Activated CD4-positive, alpha-beta T cell treated with anti-CD3 and anti-CD28 coated beads for 36 hours (primary cell): ENCODE measurements around the gene PBRM1. TPM values are rescaled to one million over a fixed set of nuclear protein-coding genes. Genes with fewer than 3 reads are reported as not detected.

Experiments used
- ATAC-seq: fragments of 200-7000 bp; cut with Tn5 transposase; one replicate; pipeline ENCODE4 v1.10.0; 2021; ENCODE audit warnings: mild to moderate bottlenecking, moderate library complexity
- CTCF ChIA-PET: fragments of 350-600 bp; sonication (Branson Sonifier 250); formaldehyde crosslinking; loops from one replicate; lab custom pipeline; 2021; ENCODE audit warnings: antibody characterized with exemption; lab: Charles Lee
- POLR2A ChIA-PET: fragments of 350-600 bp; sonication (Branson Sonifier 250); formaldehyde crosslinking; loops from one replicate; lab custom pipeline; 2021; ENCODE audit warnings: antibody characterized with exemption, inconsistent platforms; lab: Charles Lee
- DNase-seq: peaks from one replicate; pipeline ENCODE4 v3.0.0-alpha.2; 2020
- H3K27ac Mint-ChIP-seq: one replicate; pipeline ENCODE4 v1.8.0; 2021; ENCODE audit warnings: mixed read lengths
- H3K27me3 Mint-ChIP-seq: one replicate; pipeline ENCODE4 v1.8.0; 2021; ENCODE audit warnings: mixed read lengths
- H3K36me3 Mint-ChIP-seq: one replicate; pipeline ENCODE4 v1.8.0; 2021; ENCODE audit warnings: low read depth, mixed read lengths
- H3K4me1 Mint-ChIP-seq: one replicate; pipeline ENCODE4 v1.8.0; 2021; ENCODE audit warnings: mixed read lengths
- H3K4me3 Mint-ChIP-seq: one replicate; pipeline ENCODE4 v1.8.0; 2021; ENCODE audit warnings: mild to moderate bottlenecking, moderate library complexity, mixed read lengths
- H3K9me3 Mint-ChIP-seq: one replicate; pipeline ENCODE4 v1.8.0; 2021; ENCODE audit warnings: low read depth, mixed read lengths
- intact Hi-C, 2 experiments: fragments of 100-400 bp; cut with DNase I in 1 of 2; cut with micrococcal nuclease in 1 of 2; formaldehyde crosslinking; loops; one replicate each; pipeline versions ENCODE4 v1.14.2 to v1.15.1; 2022 to 2024; cut with DNase I, micrococcal nuclease
- total RNA-seq, 2 experiments: library from RNA; stranded (reverse); gene quantifications; one replicate each; pipeline ENCODE4 v1.2.3, GENCODE V29; 2021

Gene PBRM1
- total RNA-seq, 2 experiments from 2014 or later: 57.6 to 59.8 TPM

GRCh38 chr3:52536112-52536368 lies 149.7 kb downstream of the PBRM1 start:
- no peaks in the 10 kb centered on the region for H3K9me3 Mint-ChIP-seq
- no peaks in the 10 kb centered on the region for H3K27me3 Mint-ChIP-seq
- intact Hi-C loops: loop anchor here (1.0 to 10.0 kb wide), 11 partner anchors 81 to 1151 kb away; partner anchors contain the start of genes NISCH (in 2 of the 2), GNL3 (in 1 of the 2), MANF (in 1 of the 2) and PARP3 (in 1 of the 2)
- ATAC-seq (no peak), DNase-seq (no peak)
- ChIA-PET CTCF (interaction anchor here (0.6 to 1.7 kb wide), 5 partner anchors 9 to 306 kb away, joined by 3 to 5 read pairs (median 3); no protein-coding TSS in a partner anchor), POLR2A (interaction anchor here (0.6 to 1.2 kb wide), 7 partner anchors 21 to 866 kb away, joined by 3 to 5 read pairs (median 3); partner anchors contain the start of gene PBRM1)
- H3K4me1 Mint-ChIP-seq: peaks cover 49% of the 10 kb centered on the region
- peak overlapping the region; percentile 100 for H3K4me3 Mint-ChIP-seq
- H3K36me3 Mint-ChIP-seq: peaks cover 31% of the 10 kb centered on the region
- no peak overlapping the region for H3K27ac Mint-ChIP-seq

GRCh38 chr3:52535411-52536111 lies 150.2 kb downstream of the PBRM1 start:
- Mint-ChIP-seq H3K36me3 (peaks cover 26% of the 10 kb centered on the region), H3K4me1 (peaks cover 45% of the 10 kb centered on the region), H3K9me3 (no peaks in the 10 kb centered on the region), H3K27me3 (no peaks in the 10 kb centered on the region), H3K4me3 (peak overlapping the region; percentile 100), H3K27ac (no peak overlapping the region)
- no peak for ATAC-seq
- DNase-seq: no peak
- CTCF ChIA-PET: interaction anchor here (0.6 to 1.7 kb wide), 5 partner anchors 9 to 307 kb away, joined by 3 to 5 read pairs (median 3); no protein-coding TSS in a partner anchor
- intact Hi-C loops: loop anchor here (1.0 to 10.0 kb wide), 11 partner anchors 80 to 1151 kb away; partner anchors contain the start of genes NISCH (in 2 of the 2), GNL3 (in 1 of the 2), MANF (in 1 of the 2) and PARP3 (in 1 of the 2)
- POLR2A ChIA-PET: interaction anchor here (0.6 to 1.2 kb wide), 7 partner anchors 21 to 865 kb away, joined by 3 to 5 read pairs (median 3); partner anchors contain the start of gene PBRM1

GRCh38 chr3:52534281-52535183 lies 151.2 kb downstream of the PBRM1 start:
- H3K27ac Mint-ChIP-seq: peak overlapping the region; percentile 79
- H3K9me3 Mint-ChIP-seq: no peaks in the 10 kb centered on the region
- no peaks in the 10 kb centered on the region for H3K27me3 Mint-ChIP-seq
- intact Hi-C loops: loop anchor here in 1 of 2 experiments (5.0 to 10.0 kb wide), 3 partner anchors 257 to 1150 kb away; partner anchors contain the start of genes DCP1A, MANF and WDR82
- CTCF ChIA-PET: no interaction called here
- no peak for DNase-seq
- POLR2A ChIA-PET: no interaction called here
- H3K36me3 Mint-ChIP-seq: peaks cover 22% of the 10 kb centered on the region
- no peak for ATAC-seq
- peak overlapping the region; percentile 72 for H3K4me3 Mint-ChIP-seq
- H3K4me1 Mint-ChIP-seq: peaks cover 39% of the 10 kb centered on the region

GRCh38 chr3:52533623-52534280 lies 152.0 kb downstream of the PBRM1 start, which contains the start of gene NT5DC2:
TSS of gene NT5DC2 (minus strand) at chr3:52533857. CDS start at chr3:52533737, 120 bp downstream.
- DNase-seq: peak; percentile 81
- POLR2A ChIA-PET: no interaction called here
- Mint-ChIP-seq H3K36me3 (peaks cover 18% of the 10 kb centered on the region), H3K9me3 (no peaks in the 10 kb centered on the region), H3K27me3 (no peaks in the 10 kb centered on the region), H3K4me3 (peak within 1 kb of the TSS; percentile 73), H3K27ac (peak within 1 kb of the TSS; percentile 79), H3K4me1 (peaks cover 32% of the 10 kb centered on the region)
- peak; percentile 48 for ATAC-seq
- CTCF ChIA-PET: no interaction called here
- intact Hi-C loops: loop anchor here in 1 of 2 experiments (1.0 to 10.0 kb wide), 3 partner anchors 379 to 1149 kb away; partner anchors contain the start of genes DCP1A, MANF and POC1A

GRCh38 chr3:52532838-52533622 lies 152.7 kb downstream of the PBRM1 start:
- ATAC-seq (no peak), DNase-seq (peak; percentile 57)
- Mint-ChIP-seq H3K4me1 (peaks cover 27% of the 10 kb centered on the region), H3K9me3 (no peaks in the 10 kb centered on the region), H3K27ac (no peak overlapping the region), H3K4me3 (peak overlapping the region; percentile 73), H3K36me3 (peaks cover 14% of the 10 kb centered on the region), H3K27me3 (no peaks in the 10 kb centered on the region)
- ChIA-PET POLR2A (interaction anchor here (0.6 kb wide), 1 partner anchor 39 kb away, joined by 3 read pairs; no protein-coding TSS in a partner anchor), CTCF (interaction anchor here (0.6 to 0.7 kb wide), 2 partner anchors 76 to 90 kb away, joined by 3 read pairs; no protein-coding TSS in a partner anchor)
- intact Hi-C loops: loop anchor here in 1 of 2 experiments (1.0 to 10.0 kb wide), 3 partner anchors 379 to 1148 kb away; partner anchors contain the start of genes DCP1A, MANF and POC1A

GRCh38 chr3:52532517-52532837 lies 153.2 kb downstream of the PBRM1 start:
- POLR2A ChIA-PET: interaction anchor here (0.6 kb wide), 1 partner anchor 39 kb away, joined by 3 read pairs; no protein-coding TSS in a partner anchor
- CTCF ChIA-PET: interaction anchor here (0.6 kb wide), 1 partner anchor 8 kb away, joined by 3 read pairs; no protein-coding TSS in a partner anchor

GRCh38 chr3:52531860-52532516 lies 153.7 kb downstream of the PBRM1 start:
- DNase-seq (no peak), ATAC-seq (no peak)
- Mint-ChIP-seq H3K4me1 (peaks cover 18% of the 10 kb centered on the region), H3K27ac (no peak overlapping the region), H3K36me3 (peaks cover 6% of the 10 kb centered on the region), H3K27me3 (no peaks in the 10 kb centered on the region), H3K9me3 (no peaks in the 10 kb centered on the region), H3K4me3 (peak overlapping the region; percentile 73)
- ChIA-PET CTCF (interaction anchor here (0.6 kb wide), 1 partner anchor 9 kb away, joined by 3 read pairs; no protein-coding TSS in a partner anchor), POLR2A (interaction anchor here (0.6 kb wide), 1 partner anchor 40 kb away, joined by 3 read pairs; no protein-coding TSS in a partner anchor)
- intact Hi-C loops: loop anchor here in 1 of 2 experiments (5.0 to 10.0 kb wide), 2 partner anchors 815 to 1147 kb away; partner anchors contain the start of genes DCP1A and MANF

More at GRCh38 chr3:52532517-52532837, 153.2 kb downstream of the PBRM1 start:
- intact Hi-C loops: loop anchor here in 1 of 2 experiments (5.0 to 10.0 kb wide), 2 partner anchors 815 to 1148 kb away; partner anchors contain the start of genes DCP1A and MANF
- Mint-ChIP-seq H3K36me3 (peaks cover 9% of the 10 kb centered on the region), H3K4me3 (peak overlapping the region; percentile 73), H3K4me1 (peaks cover 22% of the 10 kb centered on the region), H3K27ac (no peak overlapping the region), H3K9me3 (no peaks in the 10 kb centered on the region), H3K27me3 (no peaks in the 10 kb centered on the region)
- ATAC-seq (no peak), DNase-seq (peak; percentile 58)

- Mint-ChIP-seq H3K27me3 (no peaks in the 10 kb centered on the region), H3K4me3 (no peak overlapping the region), H3K9me3 (no peaks in the 10 kb centered on the region), H3K27ac (no peak overlapping the region), H3K36me3 (peaks cover 3% of the 10 kb centered on the region), H3K4me1 (peaks cover 17% of the 10 kb centered on the region)
- ChIA-PET POLR2A (no interaction called here), CTCF (no interaction called here)
- ATAC-seq: no peak
- peak; percentile 5 for DNase-seq
- intact Hi-C loops: loop anchor here in 1 of 2 experiments (5.0 to 10.0 kb wide), 2 partner anchors 816 to 1146 kb away; partner anchors contain the start of genes DCP1A and MANF
These were observed 154.5 kb downstream of the PBRM1 start for GRCh38 chr3:52530918-52531826.
